Skeletal muscle satellite cell (primary cell): ENCODE results near the gene CLEC16A.

Experiments used
- H3K27me3 ChIP-seq: 2 replicates; pipeline ENCODE4 v1.7.0; 2013; ENCODE audit warnings: low read length; ENCODE audit not compliant: control insufficient read depth, insufficient read depth
- H3K36me3 ChIP-seq: 2 replicates; pipeline ENCODE4 v1.7.0; 2013; ENCODE audit warnings: mild to moderate bottlenecking, control low read depth, low read length; ENCODE audit not compliant: insufficient read depth
- H3K4me1 ChIP-seq: 2 replicates; pipeline ENCODE4 v1.7.0; 2013; ENCODE audit warnings: low read length; ENCODE audit not compliant: control insufficient read depth, insufficient read depth
- H3K4me2 ChIP-seq: 2 replicates; pipeline ENCODE4 v1.7.0; 2013; ENCODE audit warnings: mild to moderate bottlenecking, low read length
- H3K4me3 ChIP-seq: 2 replicates; pipeline ENCODE4 v1.7.0; 2013; ENCODE audit warnings: low read length
- H3K9ac ChIP-seq: 2 replicates; pipeline ENCODE4 v1.7.0; 2013; ENCODE audit warnings: mild to moderate bottlenecking, low read depth, low read length, moderate library complexity
- H3K9me3 ChIP-seq: replicated peaks from 2 replicates; pipeline ENCODE4 v1.7.0; 2013; ENCODE audit warnings: mild to moderate bottlenecking, control low read depth, low read length

Gene CLEC16A

DNA sequence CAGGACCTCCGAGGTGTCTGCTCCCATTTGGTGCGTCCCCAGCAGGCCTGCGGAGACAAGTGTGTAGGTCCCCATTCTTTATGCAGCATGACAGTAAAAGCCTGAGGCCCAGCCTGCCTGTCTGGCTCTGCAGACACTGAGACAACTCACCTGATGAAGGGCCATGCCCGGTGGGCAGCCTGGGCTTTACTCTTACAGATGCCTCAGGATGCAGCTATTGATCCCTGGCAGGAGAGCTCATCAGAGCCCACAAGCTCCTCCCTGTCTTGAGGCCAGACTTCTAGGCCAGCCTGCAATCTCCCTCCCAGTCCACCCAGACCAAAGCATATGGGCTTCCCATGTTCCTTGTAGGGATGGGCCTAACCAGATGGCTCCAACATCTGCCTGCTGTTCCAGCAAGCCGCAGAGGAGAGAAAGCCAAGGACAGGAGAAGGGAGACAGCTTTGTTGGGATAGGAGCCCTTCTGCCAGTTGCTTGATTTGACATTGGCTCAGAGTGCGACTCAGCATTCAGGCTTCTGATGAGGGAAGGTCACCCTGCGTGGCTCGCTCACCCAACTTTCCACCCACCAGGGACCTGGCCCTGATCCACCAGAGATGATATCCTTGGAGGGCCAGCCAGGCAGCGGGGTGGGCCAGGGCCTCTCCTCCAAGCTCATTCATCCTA, 224.2 kb downstream of the CLEC16A start:
- H3K4me1 ChIP-seq, result no peaks in the 10 kb centered on the region
- no peaks in the 10 kb centered on the region for H3K27me3 ChIP-seq
- no peak overlapping the region for H3K9ac ChIP-seq
- no peaks in the 10 kb centered on the region for H3K9me3 ChIP-seq
- H3K4me3 ChIP-seq, result no peak overlapping the region
- H3K36me3 ChIP-seq, result peaks cover 14% of the 10 kb centered on the region
- no peak overlapping the region for H3K4me2 ChIP-seq

- H3K36me3 ChIP-seq, result peaks cover 14% of the 10 kb centered on the region
Observed at GRCh38 chr16:11169641-11170040, 225.3 kb downstream of the CLEC16A start.

GRCh38 chr16:11170201-11170600, 225.8 kb downstream of the CLEC16A start:
- no peaks in the 10 kb centered on the region for H3K4me1 ChIP-seq
- no peaks in the 10 kb centered on the region for H3K9me3 ChIP-seq

More at GRCh38 chr16:11169641-11170040, 225.3 kb downstream of the CLEC16A start:
- no peak overlapping the region for H3K4me2 ChIP-seq
- no peaks in the 10 kb centered on the region for H3K9me3 ChIP-seq
- no peak overlapping the region for H3K4me3 ChIP-seq
- H3K4me1 ChIP-seq, result no peaks in the 10 kb centered on the region
- no peaks in the 10 kb centered on the region for H3K27me3 ChIP-seq
- H3K9ac ChIP-seq, result no peak overlapping the region

GRCh38 chr16:11170696-11171447, 226.5 kb downstream of the CLEC16A start:
- H3K9ac ChIP-seq, result no peak overlapping the region

More at GRCh38 chr16:11170201-11170600, 225.8 kb downstream of the CLEC16A start:
- peaks cover 14% of the 10 kb centered on the region for H3K36me3 ChIP-seq
- H3K27me3 ChIP-seq, result no peaks in the 10 kb centered on the region
- H3K4me2 ChIP-seq, result no peak overlapping the region
- H3K9ac ChIP-seq, result no peak overlapping the region
- H3K4me3 ChIP-seq, result no peak overlapping the region

DNA sequence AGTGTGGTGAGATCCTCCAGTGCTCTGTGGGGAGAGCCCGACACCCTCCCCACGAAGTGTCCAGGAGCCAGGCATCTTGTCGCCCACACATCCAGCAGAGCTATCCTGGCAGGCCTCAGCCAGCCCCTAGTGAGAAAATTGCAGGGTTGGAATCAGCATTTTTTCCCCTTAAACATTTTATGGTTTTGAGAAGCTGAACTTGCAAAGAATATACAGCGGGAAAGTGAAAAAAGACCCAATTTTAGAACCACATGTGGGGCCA, 227.0 kb downstream of the CLEC16A start:
- H3K4me1 ChIP-seq, result no peaks in the 10 kb centered on the region
- no peaks in the 10 kb centered on the region for H3K9me3 ChIP-seq
- H3K27me3 ChIP-seq, result no peaks in the 10 kb centered on the region
- no peak overlapping the region for H3K4me2 ChIP-seq
- H3K36me3 ChIP-seq, result peaks cover 14% of the 10 kb centered on the region
- no peak overlapping the region for H3K4me3 ChIP-seq
- H3K9ac ChIP-seq, result no peak overlapping the region

More at GRCh38 chr16:11170696-11171447, 226.5 kb downstream of the CLEC16A start:
- no peak overlapping the region for H3K4me3 ChIP-seq
- no peak overlapping the region for H3K4me2 ChIP-seq
- H3K9me3 ChIP-seq, result no peaks in the 10 kb centered on the region
- H3K27me3 ChIP-seq, result no peaks in the 10 kb centered on the region
- H3K36me3 ChIP-seq, result peaks cover 14% of the 10 kb centered on the region
- H3K4me1 ChIP-seq, result no peaks in the 10 kb centered on the region

- H3K27me3 ChIP-seq, result no peaks in the 10 kb centered on the region
- no peaks in the 10 kb centered on the region for H3K4me1 ChIP-seq
- H3K4me2 ChIP-seq, result no peak overlapping the region
- peaks cover 10% of the 10 kb centered on the region for H3K36me3 ChIP-seq
- no peaks in the 10 kb centered on the region for H3K9me3 ChIP-seq
- H3K4me3 ChIP-seq, result no peak overlapping the region
- no peak overlapping the region for H3K9ac ChIP-seq
Observed at GRCh38 chr16:11171757-11172299, 227.5 kb downstream of the CLEC16A start.

DNA sequence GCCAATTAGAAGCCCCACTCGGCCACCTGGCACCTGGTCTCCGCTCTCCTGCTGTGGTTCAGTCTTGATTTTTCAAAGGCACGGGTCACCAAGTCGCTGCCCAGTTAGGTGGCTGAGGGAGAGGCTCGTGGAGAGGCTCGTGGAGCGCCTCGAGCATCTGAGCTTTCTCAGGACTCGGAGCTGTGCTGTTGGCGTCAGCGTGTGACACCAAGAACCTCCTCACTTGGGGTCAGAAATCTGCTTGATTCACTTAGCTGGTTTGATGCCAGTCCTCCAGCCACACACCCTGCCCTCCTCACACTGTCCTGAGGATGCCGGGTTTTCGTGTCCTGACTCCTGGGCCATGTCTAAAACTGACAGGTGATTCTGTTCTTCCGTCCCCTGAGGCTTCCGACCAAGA, 229.1 kb downstream of the CLEC16A start:
- no peak overlapping the region for H3K9ac ChIP-seq
- H3K4me1 ChIP-seq, result no peaks in the 10 kb centered on the region
- H3K27me3 ChIP-seq, result no peaks in the 10 kb centered on the region
- H3K9me3 ChIP-seq, result no peaks in the 10 kb centered on the region
- no peak overlapping the region for H3K4me3 ChIP-seq
- no peak overlapping the region for H3K4me2 ChIP-seq
- no peaks in the 10 kb centered on the region for H3K36me3 ChIP-seq

DNA sequence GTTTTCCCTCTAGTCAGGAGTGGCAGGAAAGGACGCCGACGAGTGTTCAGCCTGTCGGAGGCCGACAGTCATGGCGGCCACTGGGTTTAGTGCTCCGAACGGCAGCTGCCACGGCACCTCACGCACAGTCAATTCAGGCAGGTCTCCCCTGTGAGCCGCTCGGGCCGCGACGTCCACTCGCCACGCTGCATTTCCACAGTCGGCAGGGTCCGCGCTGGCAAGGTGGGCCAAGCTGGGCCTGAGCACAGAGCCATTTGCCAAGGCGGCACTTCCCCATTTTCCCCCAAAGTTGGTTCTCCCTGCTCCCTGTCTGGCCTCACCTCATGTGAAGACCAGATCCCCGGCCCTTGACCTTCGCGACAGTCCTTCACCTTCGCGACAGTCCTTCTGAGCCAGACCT, 229.8 kb downstream of the CLEC16A start:
- Histone ChIP-seq H3K9me3 (no peaks in the 10 kb centered on the region), H3K4me3 (no peak overlapping the region), H3K9ac (no peak overlapping the region), H3K4me1 (no peaks in the 10 kb centered on the region), H3K36me3 (no peaks in the 10 kb centered on the region), H3K27me3 (no peaks in the 10 kb centered on the region), H3K4me2 (no peak overlapping the region)

DNA sequence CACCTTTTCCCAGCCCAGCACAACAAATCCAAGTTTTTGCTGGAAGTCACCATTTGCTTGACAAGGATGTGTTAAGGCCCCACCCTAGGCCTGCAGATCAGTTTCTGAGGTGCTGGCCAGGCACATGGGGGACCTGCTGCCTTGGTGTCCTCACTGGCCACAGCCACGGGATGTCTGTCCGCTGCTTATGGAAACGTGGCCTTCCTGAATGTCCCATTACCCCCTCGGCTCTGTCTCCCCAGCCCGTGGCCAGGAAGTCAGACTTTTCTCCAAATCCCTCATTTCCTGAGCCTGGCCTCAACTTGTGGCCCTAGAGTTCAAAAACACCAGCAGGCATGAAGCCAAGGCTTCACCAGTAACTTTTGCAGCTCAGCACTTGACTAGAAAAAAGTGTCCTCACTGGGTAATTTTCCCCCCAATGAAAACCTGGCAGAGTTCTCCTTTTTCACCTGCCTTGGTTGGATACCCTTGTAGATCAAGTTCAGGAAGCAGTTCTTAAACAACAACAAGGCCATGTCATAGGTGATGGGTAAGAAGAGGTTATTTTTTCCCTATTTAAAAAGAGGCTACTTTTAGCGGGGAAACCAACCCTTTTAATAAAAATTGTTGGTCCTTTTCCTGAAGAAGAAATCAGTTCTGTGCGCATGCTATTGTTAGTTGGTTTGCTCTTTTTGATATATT, 230.9 kb downstream of the CLEC16A start:
- no peak overlapping the region for H3K9ac ChIP-seq
- H3K4me3 ChIP-seq, result no peak overlapping the region
- H3K36me3 ChIP-seq, result no peaks in the 10 kb centered on the region
- H3K27me3 ChIP-seq, result no peaks in the 10 kb centered on the region
- no peaks in the 10 kb centered on the region for H3K4me1 ChIP-seq
- H3K4me2 ChIP-seq, result no peak overlapping the region
- no peaks in the 10 kb centered on the region for H3K9me3 ChIP-seq

GRCh38 chr16:11175787-11176341, 231.5 kb downstream of the CLEC16A start:
- Histone ChIP-seq H3K4me2 (no peak overlapping the region), H3K36me3 (no peaks in the 10 kb centered on the region), H3K4me1 (no peaks in the 10 kb centered on the region), H3K4me3 (no peak overlapping the region), H3K9me3 (no peaks in the 10 kb centered on the region), H3K9ac (no peak overlapping the region), H3K27me3 (no peaks in the 10 kb centered on the region)

DNA sequence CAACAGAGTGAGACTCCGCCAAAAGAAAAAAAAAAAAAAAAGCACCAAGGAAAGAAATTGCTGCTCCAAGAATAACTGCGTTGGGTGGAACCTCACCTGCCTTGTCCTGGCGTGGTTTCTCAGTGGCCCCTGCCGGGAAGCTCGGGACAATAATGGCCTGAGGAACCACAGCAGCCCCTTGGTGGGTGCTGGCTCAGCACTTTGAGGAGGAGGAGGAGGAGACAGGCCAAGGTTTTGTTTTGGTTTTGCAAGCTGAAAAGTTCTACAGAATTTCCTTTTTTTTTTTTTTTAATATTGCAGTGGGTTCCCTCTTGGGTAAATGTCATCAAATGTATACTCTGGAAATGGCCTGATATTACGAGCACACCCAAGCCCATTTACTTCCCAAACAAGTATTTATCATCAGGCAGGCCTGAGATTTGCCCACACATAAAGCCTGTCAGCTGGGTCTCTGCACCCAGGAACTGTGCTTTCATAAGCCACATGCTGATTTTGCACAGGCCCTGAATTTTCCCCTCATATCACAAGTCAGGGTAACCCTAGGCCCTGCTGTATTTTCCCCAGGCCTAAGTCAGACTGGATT, 233.3 kb downstream of the CLEC16A start:
- Histone ChIP-seq H3K9me3 (no peaks in the 10 kb centered on the region), H3K4me1 (peaks cover 10% of the 10 kb centered on the region), H3K36me3 (peaks cover 3% of the 10 kb centered on the region), H3K9ac (no peak overlapping the region), H3K27me3 (no peaks in the 10 kb centered on the region), H3K4me2 (no peak overlapping the region), H3K4me3 (no peak overlapping the region)
